Ovary (tissue), 9 donors: ENCODE data around the gene NUP210. TPM values are rescaled to one million over a fixed set of nuclear protein-coding genes. Genes with fewer than 3 reads are reported as not detected.

ENCODE experiments used
- DNase-seq, 5 donors: peaks; one replicate each; pipeline ENCODE4 v3.0.0-alpha.2; 2019 to 2020
- H3K27ac ChIP-seq, 2 donors: fragments of 200-600 bp; one replicate each; pipeline versions ENCODE4 v1.5.1 to v1.8.0; 2019 to 2022
- H3K27me3 ChIP-seq: fragments of 200-600 bp; one replicate; pipeline ENCODE4 v1.8.0; 2022
- H3K36me3 ChIP-seq: fragments of 200-600 bp; sonication (generic); one replicate; pipeline ENCODE4 v1.5.1; 2019
- H3K4me1 ChIP-seq: one replicate; pipeline ENCODE4 v1.8.1; 2013; ENCODE audit warnings: mild to moderate bottlenecking, moderate library complexity; ENCODE audit not compliant: insufficient read depth
- H3K4me3 ChIP-seq: fragments of 200-600 bp; sonication (generic); one replicate; pipeline ENCODE4 v1.5.1; 2017
- H3K9me3 ChIP-seq, 2 donors: fragments of 200-600 bp in 1 of 2; sonication (generic) in 1 of 2; one replicate each; pipeline versions ENCODE4 v1.5.1 to v1.8.1; 2013 to 2019; ENCODE audit warnings: mild to moderate bottlenecking in 1 of 2, moderate library complexity in 1 of 2
- CTCF ChIP-seq, 3 donors: fragments of 450-650 bp in 2 of 3; fragments of 200-600 bp in 1 of 3; IDR thresholded peaks; one replicate each; pipeline versions ENCODE4 v1.5.1 to v1.8.0; 2016 to 2022; ENCODE audit warnings: antibody characterized with exemption in 3 of 3, mild to moderate bottlenecking in 1 of 3
- EP300 ChIP-seq: sonication (generic); formaldehyde crosslinking; IDR thresholded peaks from one replicate; pipeline ENCODE4 v1.6.1; 2017; ENCODE audit warnings: antibody characterized with exemption
- POLR2A ChIP-seq: fragments of 450-650 bp; IDR thresholded peaks from one replicate; pipeline ENCODE4 v1.6.1; 2017; ENCODE audit warnings: antibody characterized with exemption, mild to moderate bottlenecking, moderate library complexity
- WGBS, 3 donors: extraction: QIAGEN DNeasy Blood & Tissue Kit in 1 of 3; methylation state at CpG; one replicate each; pipeline versions ENCODE4 v1.1.5 to v1.1.7; 2013 to 2017; 5-methylcytosine and 5-hydroxymethylcytosine counted together
- intact Hi-C, 4 donors: fragments of 100-400 bp; cut with DNase I; formaldehyde crosslinking; loops; one replicate each; pipeline versions ENCODE4 v1.11.0 to v1.15.1; 2022 to 2023
- polyA plus RNA-seq, 2 donors: library from polyadenylated mRNA; stranded (reverse); fragments of 200-250 nt in 1 of 2; fragments of 350-450 nt in 1 of 2; fragmentation: Illumina TruSeq in 1 of 2; extraction: RNeasy Lipid Tissue Mini Kit (QIAGEN cat#74804) in 1 of 2; gene quantifications; one replicate each; pipeline ENCODE4 v1.2.3, GENCODE V29; 2013 to 2014
- total RNA-seq, 7 donors: library from RNA; depleted of rRNA in 2 of 7; stranded (reverse); fragments of >200 nt in 2 of 7; fragmentation: NEBNext Ultra II Directional in 3 of 7; extraction: Animal tissue kit (Norgen Biotek cat#: 25700) in 3 of 7; gene quantifications; one replicate each; pipeline versions ENCODE4 v1.1.0 to v1.2.4, GENCODE V29; 2016 to 2023
- donor health status: DM: no; HTN: no; CAD: no; lungs with moderate emphysema.
- donor health status: DM: no; HTN: no; CAD: no.
- donor health status: Bipolar disorder and iron deficiency.
- donor health status: DM: yes; HTN: yes; CAD: no.
- donor health status: DM: no; HTN: no; CAD: no.
- donor health status: DM: yes; HTN: yes; CAD: no.

NUP210 gene
- total and polyA plus RNA-seq, 9 donors = 1.4 to 5.8 (median 3.2) TPM

- H3K36me3 ChIP-seq = no peaks in the 10 kb centered on the region
- no peak overlapping the region for H3K4me3 ChIP-seq
- WGBS, 3 donors = 72 to 75% (median 73%) methylated on average over 13 of the region's 13 CpGs
- no peaks in the 10 kb centered on the region for H3K27me3 ChIP-seq
- no peaks in the 10 kb centered on the region for H3K9me3 ChIP-seq
- H3K4me1 ChIP-seq = no peaks in the 10 kb centered on the region
- DNase-seq = no peak
- TF ChIP-seq POLR2A (no peak), EP300 (no peak), CTCF (IDR thresholded peaks at IDR 0.05) (no peak)
- no peak overlapping the region for H3K27ac ChIP-seq
- intact Hi-C loops = no loop called here
These were observed 19.9 kb downstream of the NUP210 start for GRCh38 chr3:13400114-13400673.

- H3K36me3 ChIP-seq = no peaks in the 10 kb centered on the region
- no peak for TF ChIP-seq EP300
- TF ChIP-seq CTCF (IDR thresholded peaks at IDR 0.05) = no peak
- TF ChIP-seq POLR2A = no peak
- no peaks in the 10 kb centered on the region for H3K9me3 ChIP-seq
- DNase-seq = no peak
- WGBS, 3 donors = 89 to 94% (median 89%) methylated on average over 12 of the region's 12 CpGs
- H3K4me1 ChIP-seq = no peaks in the 10 kb centered on the region
- intact Hi-C loops = no loop called here
- no peak overlapping the region for H3K4me3 ChIP-seq
- no peaks in the 10 kb centered on the region for H3K27me3 ChIP-seq
- no peak overlapping the region for H3K27ac ChIP-seq
These were observed 20.5 kb downstream of the NUP210 start for GRCh38 chr3:13399603-13400002.

GRCh38 chr3:13397316-13397715, 22.8 kb downstream of the NUP210 start:
- Histone ChIP-seq H3K4me3 (no peak overlapping the region), H3K27ac (no peak overlapping the region), H3K9me3 (no peaks in the 10 kb centered on the region), H3K4me1 (no peaks in the 10 kb centered on the region), H3K36me3 (no peaks in the 10 kb centered on the region), H3K27me3 (no peaks in the 10 kb centered on the region)
- intact Hi-C loops = no loop called here
- 92 to 94% (median 93%) methylated on average over 8 of the region's 8 CpGs for WGBS, 3 donors
- TF ChIP-seq EP300 (no peak), CTCF (IDR thresholded peaks at IDR 0.05) (no peak), POLR2A (no peak)
- DNase-seq = no peak

GRCh38 chr3:13394363-13394762, 25.8 kb downstream of the NUP210 start:
- no peaks in the 10 kb centered on the region for H3K27me3 ChIP-seq
- intact Hi-C loops = no loop called here
- TF ChIP-seq EP300 = no peak
- no peak for TF ChIP-seq POLR2A
- TF ChIP-seq CTCF (IDR thresholded peaks at IDR 0.05) = no peak
- whole genome bisulfite sequencing, 3 donors = 67 to 93% (median 68%) methylated on average over 4 of the region's 4 CpGs
- no peaks in the 10 kb centered on the region for H3K9me3 ChIP-seq
- no peaks in the 10 kb centered on the region for H3K36me3 ChIP-seq
- H3K4me1 ChIP-seq = no peaks in the 10 kb centered on the region
- H3K4me3 ChIP-seq = no peak overlapping the region
- H3K27ac ChIP-seq = no peak overlapping the region
- DNase-seq = no peak
